Gastroesophageal sphincter (tissue), 4 donors: Measurements from ENCODE around the gene ECHS1. TPM values are rescaled to one million over a fixed set of nuclear protein-coding genes. Genes with fewer than 3 reads are reported as not detected.

ENCODE experiments used
- ATAC-seq: fragments of 150-250 bp; one replicate; pipeline ENCODE4 v1.9.1; 2016; ENCODE audit warnings: mild to moderate bottlenecking, moderate library complexity
- H3K27ac ChIP-seq, 4 donors: fragments of 200-600 bp; sonication (generic) in 3 of 4; 1 replicate in 3 of 4; 2 replicates in 1 of 4; pipeline ENCODE4 v1.5.1; 2016 to 2019
- H3K27me3 ChIP-seq: fragments of 200-600 bp; sonication (generic); one replicate; pipeline ENCODE4 v1.5.1; 2019
- H3K36me3 ChIP-seq, 2 donors: fragments of 200-600 bp; sonication (generic); one replicate each; pipeline ENCODE4 v1.5.1; 2019; ENCODE audit warnings: control low read depth in 1 of 2
- H3K4me1 ChIP-seq, 3 donors: fragments of 200-600 bp; sonication (generic); 1 replicate in 2 of 3; 2 replicates in 1 of 3; pipeline ENCODE4 v1.5.1; 2016 to 2019; ENCODE audit warnings: control low read depth in 2 of 3
- H3K4me3 ChIP-seq, 2 donors: fragments of 200-600 bp; sonication (generic); one replicate each; pipeline ENCODE4 v1.5.1; 2019; ENCODE audit warnings: mild to moderate bottlenecking in 1 of 2, moderate library complexity in 1 of 2
- H3K9me3 ChIP-seq, 3 donors: fragments of 200-600 bp; sonication (generic); one replicate each; pipeline ENCODE4 v1.5.1; 2017 to 2019; ENCODE audit warnings: control low read depth in 2 of 3
- EP300 ChIP-seq: sonication (generic); formaldehyde crosslinking; IDR thresholded peaks from one replicate; pipeline ENCODE4 v1.6.1; 2017; ENCODE audit warnings: antibody characterized with exemption, mild to moderate bottlenecking
- POLR2A ChIP-seq, 2 donors: fragments of 450-650 bp; IDR thresholded peaks; one replicate each; pipeline ENCODE4 v1.6.1; 2017; ENCODE audit warnings: antibody characterized with exemption in 2 of 2, mild to moderate bottlenecking in 2 of 2, moderate library complexity in 1 of 2
- POLR2AphosphoS5 ChIP-seq: sonication (generic); formaldehyde crosslinking; IDR thresholded peaks from one replicate; pipeline ENCODE4 v1.6.1; 2017; ENCODE audit warnings: antibody characterized with exemption
- WGBS, 2 donors: methylation state at CpG; one replicate each; pipeline ENCODE4 v1.1.5; 2018; ENCODE audit warnings: low coverage in 1 of 2; 5-methylcytosine and 5-hydroxymethylcytosine counted together
- small RNA-seq, 4 donors: library from RNA; depleted of rRNA; stranded (forward); fragments of <200 nt; gene quantifications; one replicate each; pipeline ENCODE3, GENCODE V24; 2016
- total RNA-seq, 4 donors: library from RNA; depleted of rRNA; stranded (reverse); fragments of >200 nt; gene quantifications; one replicate each; pipeline ENCODE4 v1.1.0, GENCODE V29; 2016
- TF ChIP-seq, protein P1 (sequence below), 4 experiments: fragments of 200-600 bp in 2 of 4; fragments of 450-650 bp in 2 of 4; sonication (generic) in 1 of 4; IDR thresholded peaks; one replicate each; pipeline ENCODE4 v1.5.1; 2017 to 2019; ENCODE audit warnings: antibody characterized with exemption in 4 of 4, mild to moderate bottlenecking in 2 of 4, moderate library complexity in 2 of 4

ECHS1 gene
- total RNA-seq, 4 donors from 2014 or later: 67.7 to 81.8 (median 72.4) TPM

DNA sequence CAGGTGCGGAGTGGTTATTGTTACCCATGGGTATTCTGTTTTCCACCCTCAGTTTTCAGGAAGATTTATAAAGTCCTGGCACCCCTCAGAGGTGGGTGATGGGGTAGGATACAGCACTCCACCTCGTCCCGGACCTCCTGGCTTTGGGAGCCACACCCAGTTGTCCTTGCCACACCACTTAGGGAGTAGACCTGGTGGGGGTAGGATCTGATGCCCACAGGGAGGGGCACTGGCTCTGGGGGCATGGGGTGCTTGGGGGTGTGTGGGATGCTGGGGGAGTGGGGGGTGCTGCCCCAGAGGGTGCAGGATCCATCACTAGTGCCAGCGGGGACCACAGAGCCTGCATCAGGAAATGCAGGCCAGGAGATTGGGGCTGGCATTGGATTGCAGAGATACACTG lies 60.0 kb downstream of the ECHS1 start:
- Histone ChIP-seq H3K9me3 (no peaks in the 10 kb centered on the region), H3K27ac (no peak overlapping the region), H3K4me3 (no peak overlapping the region), H3K4me1 (peaks cover 0 to 13% (median 4%) of the 10 kb centered on the region in 3 donors), H3K36me3 (peaks cover 0 to 41% of the 10 kb centered on the region in 2 donors), H3K27me3 (no peaks in the 10 kb centered on the region)
- 69 to 82% methylated on average over 3 to 4 of the region's 4 CpGs for WGBS, 2 donors
- TF ChIP-seq, protein P1, sequence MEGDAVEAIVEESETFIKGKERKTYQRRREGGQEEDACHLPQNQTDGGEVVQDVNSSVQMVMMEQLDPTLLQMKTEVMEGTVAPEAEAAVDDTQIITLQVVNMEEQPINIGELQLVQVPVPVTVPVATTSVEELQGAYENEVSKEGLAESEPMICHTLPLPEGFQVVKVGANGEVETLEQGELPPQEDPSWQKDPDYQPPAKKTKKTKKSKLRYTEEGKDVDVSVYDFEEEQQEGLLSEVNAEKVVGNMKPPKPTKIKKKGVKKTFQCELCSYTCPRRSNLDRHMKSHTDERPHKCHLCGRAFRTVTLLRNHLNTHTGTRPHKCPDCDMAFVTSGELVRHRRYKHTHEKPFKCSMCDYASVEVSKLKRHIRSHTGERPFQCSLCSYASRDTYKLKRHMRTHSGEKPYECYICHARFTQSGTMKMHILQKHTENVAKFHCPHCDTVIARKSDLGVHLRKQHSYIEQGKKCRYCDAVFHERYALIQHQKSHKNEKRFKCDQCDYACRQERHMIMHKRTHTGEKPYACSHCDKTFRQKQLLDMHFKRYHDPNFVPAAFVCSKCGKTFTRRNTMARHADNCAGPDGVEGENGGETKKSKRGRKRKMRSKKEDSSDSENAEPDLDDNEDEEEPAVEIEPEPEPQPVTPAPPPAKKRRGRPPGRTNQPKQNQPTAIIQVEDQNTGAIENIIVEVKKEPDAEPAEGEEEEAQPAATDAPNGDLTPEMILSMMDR (IDR thresholded peaks at IDR 0.05): no peak
- TF ChIP-seq POLR2AphosphoS5: no peak
- no peak for TF ChIP-seq POLR2A (IDR thresholded peaks at IDR 0.05)
- TF ChIP-seq EP300: no peak
- ATAC-seq: no peak

DNA sequence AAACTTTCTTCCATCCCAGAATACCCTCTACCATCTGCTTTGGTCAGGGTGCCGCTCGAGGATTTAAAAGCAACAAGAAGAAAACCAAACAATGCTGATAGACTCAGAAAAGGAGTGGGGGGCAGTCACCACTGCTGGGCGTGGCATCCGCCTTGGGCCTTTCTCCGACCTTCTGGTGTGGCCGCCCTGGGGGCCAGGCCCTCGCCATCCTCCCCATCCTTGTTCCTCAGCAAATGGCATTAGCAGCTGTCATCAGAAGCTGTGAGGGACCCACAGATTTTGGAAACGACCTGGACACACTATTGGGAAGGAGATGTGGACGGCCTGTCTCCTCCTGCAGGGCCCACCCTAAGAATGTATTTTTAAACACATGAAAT lies 60.4 kb downstream of the ECHS1 start:
- 85 to 94% methylated on average over 2 to 9 of the region's 9 CpGs for WGBS, 2 donors
- Histone ChIP-seq H3K27me3 (no peaks in the 10 kb centered on the region), H3K4me3 (no peak overlapping the region), H3K9me3 (no peaks in the 10 kb centered on the region), H3K36me3 (peaks cover 0 to 41% of the 10 kb centered on the region in 2 donors), H3K27ac (no peak overlapping the region), H3K4me1 (peaks cover 0 to 17% (median 5%) of the 10 kb centered on the region in 3 donors)
- ATAC-seq: no peak
- TF ChIP-seq, protein P1 (IDR thresholded peaks at IDR 0.05): no peak
- TF ChIP-seq EP300 (no peak), POLR2A (IDR thresholded peaks at IDR 0.05) (no peak), POLR2AphosphoS5 (no peak)

Small RNA genes within 50 kb of the gene (small RNA-seq; reads per million reads assigned to genes)
- gene AL360181.4 (0 reads per million in 4 donors), gene BANF1P2 (0 reads per million in 4 donors), gene MIR3944 (0 to 0.27 (median 0) reads per million in 4 donors)

Other genes with a start within 250 kb of the ECHS1 start
- gene KNDC1, start 213.1 kb downstream of the ECHS1 start, total RNA-seq: 1 to 10 TPM in 2 of 4 donors, under 1 TPM in 2; 0.62 to 3.4 (median 0.98) TPM
- not detected for gene UTF1, start 143.1 kb downstream of the ECHS1 start, total RNA-seq
- 1 to 10 TPM in 2 of 4 donors, under 1 TPM in 2; 0.66 to 2.3 (median 1.4) TPM for gene VENTX, start 135.5 kb downstream of the ECHS1 start, total RNA-seq
- gene ADAM8, start 96.5 kb downstream of the ECHS1 start, total RNA-seq: 1 to 10 TPM; 2.0 to 6.6 (median 3.3) TPM
- gene TUBGCP2, start 64.5 kb downstream of the ECHS1 start, total RNA-seq: 10 to 100 TPM; 35.8 to 47.3 (median 38.8) TPM
- gene ZNF511, start 64.4 kb downstream of the ECHS1 start, total RNA-seq: 10 to 100 TPM; 15.1 to 42.2 (median 25.4) TPM
- gene CALY, start 36.5 kb downstream of the ECHS1 start, total RNA-seq: 1 to 10 TPM in 2 of 4 donors, under 1 TPM in 1, not detected in 1; 0.47 to 1.5 (median 1.5) TPM
- not detected for gene PRAP1, start 26.0 kb downstream of the ECHS1 start, total RNA-seq
- 10 to 100 TPM in 2 of 4 donors, 1 to 10 TPM in 2; 5.4 to 15.7 (median 10.8) TPM for gene FUOM, start 15.3 kb downstream of the ECHS1 start, total RNA-seq
- 10 to 100 TPM in 2 of 4 donors, 1 to 10 TPM in 2; 7.1 to 14.5 (median 9.6) TPM for gene PAOX, start 5.9 kb upstream of the ECHS1 start, total RNA-seq
- 10 to 100 TPM; 13.2 to 25.9 (median 18.4) TPM for gene MTG1, start 20.8 kb upstream of the ECHS1 start, total RNA-seq
- gene SPRN, start 51.3 kb upstream of the ECHS1 start, total RNA-seq: under 1 TPM in 2 of 4 donors, not detected in 2; 0.12 to 0.35 TPM
- 1 to 10 TPM in 3 of 4 donors, under 1 TPM in 1; 0.27 to 3.9 (median 2.0) TPM for gene SCART1, start 80.6 kb upstream of the ECHS1 start, total RNA-seq
- gene CYP2E1, start 154.0 kb upstream of the ECHS1 start, total RNA-seq: 1 to 10 TPM in 3 of 4 donors, under 1 TPM in 1; 0.22 to 3.1 (median 1.8) TPM
- gene SYCE1, start 192.2 kb upstream of the ECHS1 start, total RNA-seq: 10 to 100 TPM in 1 of 4 donors, under 1 TPM in 1, not detected in 2; 0.39 to 10.4 TPM